ENCODE measurements around the gene TMEM117.

TMEM117 gene

DNA sequence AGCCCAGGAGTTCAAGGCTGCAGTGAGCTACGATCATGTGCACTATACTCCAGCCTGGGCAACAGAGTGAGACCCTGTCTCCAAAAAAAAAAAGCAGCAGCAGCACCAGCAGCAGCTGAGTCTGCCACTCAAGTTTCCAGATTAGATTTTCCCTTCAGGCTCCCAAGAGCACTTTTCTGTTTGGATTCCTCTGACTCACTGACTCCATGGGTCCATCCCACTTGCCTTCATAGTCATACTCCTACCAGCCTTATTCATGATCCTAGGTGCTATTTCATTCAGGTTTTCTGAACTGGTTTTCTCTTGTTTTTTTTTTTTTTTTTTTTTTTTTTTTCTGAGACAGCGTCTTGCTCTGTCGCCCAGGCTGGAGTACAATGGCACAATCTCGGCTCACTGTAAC lies 23.0 kb upstream of the TMEM117 start:
- Histone ChIP-seq H3K27ac (ENCODE audit: extremely low read depth, low read depth, low read length) (no peak overlapping the region), H3K36me3 (ENCODE audit: control insufficient read depth in 2 of 2, insufficient read depth in 1 of 2, low read length in 2 of 2) (no peaks in the 10 kb centered on the region), H3K9me3 (ENCODE audit: control insufficient read depth, insufficient read depth, low read depth, low read length) (no peaks in the 10 kb centered on the region), H3K4me1 (ENCODE audit: control insufficient read depth, insufficient read depth, low read length) (no peaks in the 10 kb centered on the region), H3K4me3 (ENCODE audit: low read depth, low read length) (no peak overlapping the region)
- TF ChIP-seq ZNF37A (tag by site-specific recombination; IDR thresholded peaks at IDR 0.05) (no peak), KLF10 (tag by site-specific recombination; IDR thresholded peaks at IDR 0.05) (no peak), ZNF555 (tag by site-specific recombination; conservative IDR thresholded peaks at IDR 0.05) (no peak), ZNF701 (tag by site-specific recombination; IDR thresholded peaks at IDR 0.05) (no peak), ZNF48 (tag by site-specific recombination; IDR thresholded peaks at IDR 0.05) (no peak), ZNF768 (tag by site-specific recombination; IDR thresholded peaks at IDR 0.05) (no peak), ZNF585B (tag by site-specific recombination; IDR thresholded peaks at IDR 0.05) (no peak), ZNF223 (tag by site-specific recombination; IDR thresholded peaks at IDR 0.05) (no peak)
- TF ChIP-seq, protein P1, sequence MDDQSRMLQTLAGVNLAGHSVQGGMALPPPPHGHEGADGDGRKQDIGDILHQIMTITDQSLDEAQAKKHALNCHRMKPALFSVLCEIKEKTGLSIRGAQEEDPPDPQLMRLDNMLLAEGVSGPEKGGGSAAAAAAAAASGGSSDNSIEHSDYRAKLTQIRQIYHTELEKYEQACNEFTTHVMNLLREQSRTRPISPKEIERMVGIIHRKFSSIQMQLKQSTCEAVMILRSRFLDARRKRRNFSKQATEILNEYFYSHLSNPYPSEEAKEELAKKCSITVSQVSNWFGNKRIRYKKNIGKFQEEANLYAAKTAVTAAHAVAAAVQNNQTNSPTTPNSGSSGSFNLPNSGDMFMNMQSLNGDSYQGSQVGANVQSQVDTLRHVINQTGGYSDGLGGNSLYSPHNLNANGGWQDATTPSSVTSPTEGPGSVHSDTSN (CRISPR knock-in tag; IDR thresholded peaks at IDR 0.05), result no peak
- ChIA-PET CTCF (no interaction called here), POLR2A (no interaction called here)

DNA sequence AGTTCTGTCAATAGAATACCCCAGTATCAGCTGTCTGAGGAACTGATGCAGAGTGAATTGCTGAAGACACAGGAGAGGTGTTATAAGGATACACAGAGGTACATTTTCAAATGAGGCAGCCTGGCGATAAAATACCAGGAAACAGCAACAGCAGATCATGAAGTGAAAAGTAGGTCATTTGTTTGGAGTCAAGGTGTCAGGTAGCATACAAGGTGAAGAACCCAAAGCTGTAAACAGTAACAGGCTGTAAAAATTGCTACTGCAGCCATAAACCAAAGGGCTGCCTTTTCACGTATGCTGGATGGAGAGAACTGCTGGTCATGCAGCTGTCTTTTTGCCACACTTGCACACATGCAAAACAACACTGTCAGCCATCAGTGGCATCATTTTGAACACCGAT lies 20.5 kb upstream of the TMEM117 start:
- no peaks in the 10 kb centered on the region for H3K36me3 ChIP-seq (ENCODE audit: control insufficient read depth in 2 of 2, insufficient read depth in 1 of 2, low read length in 2 of 2)
- H3K9me3 ChIP-seq (ENCODE audit: control insufficient read depth, insufficient read depth, low read depth, low read length), result no peaks in the 10 kb centered on the region
- POLR2A ChIA-PET, result no interaction called here
- H3K27ac ChIP-seq (ENCODE audit: extremely low read depth, low read depth, low read length), result no peak overlapping the region
- no peak overlapping the region for H3K4me3 ChIP-seq (ENCODE audit: low read depth, low read length)
- H3K4me1 ChIP-seq (ENCODE audit: control insufficient read depth, insufficient read depth, low read length), result no peaks in the 10 kb centered on the region
- TF ChIP-seq ZNF404 (tag by site-specific recombination; IDR thresholded peaks at IDR 0.05) (no peak), REPIN1 (tag by site-specific recombination; IDR thresholded peaks at IDR 0.05; ENCODE audit: low read depth) (no peak), HOXD13 (CRISPR knock-in tag; IDR thresholded peaks at IDR 0.05; ENCODE audit: borderline replicate concordance) (no peak), ZNF324 (tag by site-specific recombination; IDR thresholded peaks at IDR 0.05) (no peak), YY1 (tag by site-specific recombination; IDR thresholded peaks at IDR 0.05) (0 out of 2 replicates have a peak, but pooled peaks have one; percentile 10), BCL11A (tag by site-specific recombination; IDR thresholded peaks at IDR 0.05; ENCODE audit: low read depth) (no peak), SCRT1 (tag by site-specific recombination; IDR thresholded peaks at IDR 0.05; ENCODE audit: borderline replicate concordance) (no peak)
- TF ChIP-seq, protein P2, sequence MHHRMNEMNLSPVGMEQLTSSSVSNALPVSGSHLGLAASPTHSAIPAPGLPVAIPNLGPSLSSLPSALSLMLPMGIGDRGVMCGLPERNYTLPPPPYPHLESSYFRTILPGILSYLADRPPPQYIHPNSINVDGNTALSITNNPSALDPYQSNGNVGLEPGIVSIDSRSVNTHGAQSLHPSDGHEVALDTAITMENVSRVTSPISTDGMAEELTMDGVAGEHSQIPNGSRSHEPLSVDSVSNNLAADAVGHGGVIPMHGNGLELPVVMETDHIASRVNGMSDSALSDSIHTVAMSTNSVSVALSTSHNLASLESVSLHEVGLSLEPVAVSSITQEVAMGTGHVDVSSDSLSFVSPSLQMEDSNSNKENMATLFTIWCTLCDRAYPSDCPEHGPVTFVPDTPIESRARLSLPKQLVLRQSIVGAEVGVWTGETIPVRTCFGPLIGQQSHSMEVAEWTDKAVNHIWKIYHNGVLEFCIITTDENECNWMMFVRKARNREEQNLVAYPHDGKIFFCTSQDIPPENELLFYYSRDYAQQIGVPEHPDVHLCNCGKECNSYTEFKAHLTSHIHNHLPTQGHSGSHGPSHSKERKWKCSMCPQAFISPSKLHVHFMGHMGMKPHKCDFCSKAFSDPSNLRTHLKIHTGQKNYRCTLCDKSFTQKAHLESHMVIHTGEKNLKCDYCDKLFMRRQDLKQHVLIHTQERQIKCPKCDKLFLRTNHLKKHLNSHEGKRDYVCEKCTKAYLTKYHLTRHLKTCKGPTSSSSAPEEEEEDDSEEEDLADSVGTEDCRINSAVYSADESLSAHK (tag by site-specific recombination; IDR thresholded peaks at IDR 0.05), result no peak
- TF ChIP-seq, protein P3, sequence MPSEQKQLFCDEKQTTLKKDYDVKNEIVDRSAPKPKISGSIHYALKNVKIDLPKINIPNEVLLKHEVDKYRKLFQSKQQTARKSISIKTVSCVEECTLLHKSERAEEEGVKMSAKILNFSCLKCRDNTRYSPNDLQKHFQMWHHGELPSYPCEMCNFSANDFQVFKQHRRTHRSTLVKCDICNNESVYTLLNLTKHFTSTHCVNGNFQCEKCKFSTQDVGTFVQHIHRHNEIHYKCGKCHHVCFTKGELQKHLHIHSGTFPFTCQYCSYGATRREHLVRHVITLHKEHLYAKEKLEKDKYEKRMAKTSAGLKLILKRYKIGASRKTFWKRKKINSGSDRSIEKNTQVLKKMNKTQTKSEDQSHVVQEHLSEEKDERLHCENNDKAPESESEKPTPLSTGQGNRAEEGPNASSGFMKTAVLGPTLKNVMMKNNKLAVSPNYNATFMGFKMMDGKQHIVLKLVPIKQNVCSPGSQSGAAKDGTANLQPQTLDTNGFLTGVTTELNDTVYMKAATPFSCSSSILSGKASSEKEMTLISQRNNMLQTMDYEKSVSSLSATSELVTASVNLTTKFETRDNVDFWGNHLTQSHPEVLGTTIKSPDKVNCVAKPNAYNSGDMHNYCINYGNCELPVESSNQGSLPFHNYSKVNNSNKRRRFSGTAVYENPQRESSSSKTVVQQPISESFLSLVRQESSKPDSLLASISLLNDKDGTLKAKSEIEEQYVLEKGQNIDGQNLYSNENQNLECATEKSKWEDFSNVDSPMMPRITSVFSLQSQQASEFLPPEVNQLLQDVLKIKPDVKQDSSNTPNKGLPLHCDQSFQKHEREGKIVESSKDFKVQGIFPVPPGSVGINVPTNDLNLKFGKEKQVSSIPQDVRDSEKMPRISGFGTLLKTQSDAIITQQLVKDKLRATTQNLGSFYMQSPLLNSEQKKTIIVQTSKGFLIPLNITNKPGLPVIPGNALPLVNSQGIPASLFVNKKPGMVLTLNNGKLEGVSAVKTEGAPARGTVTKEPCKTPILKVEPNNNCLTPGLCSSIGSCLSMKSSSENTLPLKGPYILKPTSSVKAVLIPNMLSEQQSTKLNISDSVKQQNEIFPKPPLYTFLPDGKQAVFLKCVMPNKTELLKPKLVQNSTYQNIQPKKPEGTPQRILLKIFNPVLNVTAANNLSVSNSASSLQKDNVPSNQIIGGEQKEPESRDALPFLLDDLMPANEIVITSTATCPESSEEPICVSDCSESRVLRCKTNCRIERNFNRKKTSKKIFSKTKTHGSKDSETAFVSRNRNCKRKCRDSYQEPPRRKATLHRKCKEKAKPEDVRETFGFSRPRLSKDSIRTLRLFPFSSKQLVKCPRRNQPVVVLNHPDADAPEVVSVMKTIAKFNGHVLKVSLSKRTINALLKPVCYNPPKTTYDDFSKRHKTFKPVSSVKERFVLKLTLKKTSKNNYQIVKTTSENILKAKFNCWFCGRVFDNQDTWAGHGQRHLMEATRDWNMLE (tag by site-specific recombination; conservative IDR thresholded peaks at IDR 0.05; ENCODE audit: low read depth), result no peak
- CTCF ChIA-PET, result interaction anchor here (0.8 to 1.5 kb wide), 2 partner anchors 17 to 67 kb away, joined by 3 to 4 read pairs; no protein-coding TSS in a partner anchor
